A549 (cell line): ENCODE results near the gene RUNX2.

Source experiments
- CTCF ChIP-seq: fragments of >200 bp; sonication (Bioruptor Twin); formaldehyde crosslinking; IDR thresholded peaks from 3 replicates; pipeline ENCODE4 v1.5.1; 2016
- POLR2A ChIP-seq: IDR thresholded peaks from 2 replicates; pipeline ENCODE4 v1.6.1; 2012; ENCODE audit warnings: mild to moderate bottlenecking, low read length
- SMC3 ChIP-seq: fragments of >200 bp; sonication (Bioruptor Twin); formaldehyde crosslinking; IDR thresholded peaks from 3 replicates; pipeline ENCODE4 v1.6.1; 2018; ENCODE audit warnings: inconsistent platforms
- TF ChIP-seq, protein P1 (sequence below): IDR thresholded peaks from 2 replicates; pipeline ENCODE4 v1.6.1; 2012; ENCODE audit warnings: low read depth, borderline replicate concordance

DNA sequence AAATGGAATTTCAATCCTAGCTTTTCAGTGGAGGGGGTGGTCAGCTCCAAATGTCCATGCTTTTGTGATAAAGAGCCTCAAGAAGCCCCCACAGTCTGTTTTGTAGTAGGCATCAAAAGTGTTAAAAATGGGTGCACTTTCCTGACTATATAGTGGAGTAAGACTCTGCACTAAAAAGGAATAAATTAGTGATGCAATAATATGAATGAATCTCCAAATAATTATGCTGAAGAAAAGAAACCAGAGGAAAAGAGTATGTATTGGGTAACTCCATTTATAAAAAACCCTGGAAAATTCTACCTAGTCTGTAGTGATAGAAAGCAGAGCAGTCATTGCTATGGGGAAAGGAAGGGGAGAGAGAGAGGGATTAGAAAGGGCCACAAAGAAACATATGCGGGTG lies 360.1 kb downstream of the RUNX2 start:
- no peak for TF ChIP-seq CTCF
- no peak for TF ChIP-seq SMC3
- TF ChIP-seq, protein P1, sequence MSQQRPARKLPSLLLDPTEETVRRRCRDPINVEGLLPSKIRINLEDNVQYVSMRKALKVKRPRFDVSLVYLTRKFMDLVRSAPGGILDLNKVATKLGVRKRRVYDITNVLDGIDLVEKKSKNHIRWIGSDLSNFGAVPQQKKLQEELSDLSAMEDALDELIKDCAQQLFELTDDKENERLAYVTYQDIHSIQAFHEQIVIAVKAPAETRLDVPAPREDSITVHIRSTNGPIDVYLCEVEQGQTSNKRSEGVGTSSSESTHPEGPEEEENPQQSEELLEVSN: no peak
- TF ChIP-seq POLR2A: no peak
